Myometrial cell (primary cell): ENCODE measurements around the gene ARID5B. TPM values are rescaled to one million over a fixed set of nuclear protein-coding genes. Genes with fewer than 3 reads are reported as not detected.

ENCODE experiments used
- total RNA-seq: library from RNA; depleted of rRNA; stranded (reverse); fragments of >200 nt; gene quantifications from 2 replicates; pipeline ENCODE4 v1.2.3, GENCODE V29; 2015

ARID5B gene
- 53.3 and 67.7 TPM in 2 replicates for total RNA-seq

DNA sequence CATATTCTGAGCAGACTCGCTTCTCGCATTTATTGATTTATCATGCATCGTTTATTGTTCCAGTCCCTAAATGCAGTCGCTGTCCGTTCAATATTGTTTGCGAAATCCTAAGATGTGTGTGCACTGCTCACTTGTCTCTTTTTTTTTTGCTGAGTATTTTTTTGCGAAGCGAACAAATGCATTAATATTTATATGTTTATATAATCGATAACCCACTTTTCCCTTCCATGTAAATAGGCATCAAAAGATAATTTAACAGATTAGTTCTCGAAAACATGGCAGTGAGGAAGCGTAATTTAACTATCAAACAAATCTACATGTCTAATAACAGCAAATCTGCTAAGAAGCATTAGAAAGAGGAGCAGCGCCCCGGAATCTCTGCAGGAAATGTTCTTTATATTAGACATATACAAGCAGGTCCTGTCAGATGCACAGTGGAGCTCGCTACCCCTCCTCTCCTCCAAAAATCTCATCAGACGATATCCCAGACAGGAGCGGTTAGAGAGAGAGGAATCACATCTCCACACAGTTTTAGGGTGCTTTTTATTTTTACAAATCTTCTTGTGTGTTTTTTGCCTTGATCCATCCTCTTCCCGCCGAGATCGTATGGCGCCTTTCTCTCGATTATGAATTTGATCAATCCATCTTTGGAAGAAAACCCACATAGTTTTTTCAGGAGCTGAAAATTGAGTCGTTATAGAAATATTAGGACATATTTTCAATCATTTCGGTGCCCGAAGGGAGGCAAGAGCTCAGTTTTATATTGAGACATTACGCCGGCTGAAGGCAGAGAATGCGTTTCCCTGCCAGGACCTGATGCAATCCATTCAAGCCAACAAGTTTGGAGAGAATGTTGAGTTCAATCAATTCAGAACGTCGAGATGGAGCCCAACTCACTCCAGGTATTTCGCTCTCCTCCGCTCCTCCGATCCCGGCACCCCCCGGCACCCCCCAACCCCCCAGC, at the start of gene ARID5B:
Gene ARID5B, plus strand, starts transcription at position 871 of the 964 bp plus-strand sequence. Its CDS starts 11 bp downstream, at position 882.

Other genes with a start within 250 kb of the ARID5B start
- gene CABCOCO1, start 238.8 kb upstream of the ARID5B start, total RNA-seq = 0.53 and 2.6 TPM in 2 replicates